Measurements from ENCODE around the gene LIME1.

LIME1 gene

GRCh38 chr20:63782051-63782471 lies 45.6 kb downstream of the LIME1 start:
- TF ChIP-seq CTCF (IDR thresholded peaks at IDR 0.05; ENCODE audit: insufficient read depth, low read depth, low read length, missing control alignments) = no peak
- no peak for DNase-seq (ENCODE audit: low read depth)
- no peak overlapping the region for H3K4me3 ChIP-seq (ENCODE audit: low read length)

GRCh38 chr20:63782521-63782971 lies 46.1 kb downstream of the LIME1 start:
- no peak overlapping the region for H3K4me3 ChIP-seq (ENCODE audit: low read length)
- no peak for DNase-seq (ENCODE audit: low read depth)
- no peak for TF ChIP-seq CTCF (IDR thresholded peaks at IDR 0.05; ENCODE audit: insufficient read depth, low read depth, low read length, missing control alignments)

- DNase-seq (ENCODE audit: low read depth) = no peak
- TF ChIP-seq CTCF (IDR thresholded peaks at IDR 0.05; ENCODE audit: insufficient read depth, low read depth, low read length, missing control alignments) = no peak
- H3K4me3 ChIP-seq (ENCODE audit: low read length) = no peak overlapping the region
Measured at GRCh38 chr20:63783970-63784369, 47.5 kb downstream of the LIME1 start.

GRCh38 chr20:63785691-63786131 lies 49.2 kb downstream of the LIME1 start:
- DNase-seq (ENCODE audit: low read depth) = no peak
- TF ChIP-seq CTCF (IDR thresholded peaks at IDR 0.05; ENCODE audit: insufficient read depth, low read depth, low read length, missing control alignments) = no peak
- H3K4me3 ChIP-seq (ENCODE audit: low read length) = no peak overlapping the region

GRCh38 chr20:63787302-63787701 lies 50.8 kb downstream of the LIME1 start:
- no peak for TF ChIP-seq CTCF (IDR thresholded peaks at IDR 0.05; ENCODE audit: insufficient read depth, low read depth, low read length, missing control alignments)
- H3K4me3 ChIP-seq (ENCODE audit: low read length) = no peak overlapping the region
- DNase-seq (ENCODE audit: low read depth) = no peak

GRCh38 chr20:63787749-63788148 lies 51.3 kb downstream of the LIME1 start:
- no peak for DNase-seq (ENCODE audit: low read depth)
- TF ChIP-seq CTCF (IDR thresholded peaks at IDR 0.05; ENCODE audit: insufficient read depth, low read depth, low read length, missing control alignments) = no peak
- no peak overlapping the region for H3K4me3 ChIP-seq (ENCODE audit: low read length)

Data from epithelial cell of esophagus (primary cell).